Body of pancreas (tissue), 4 donors: ENCODE measurements around the gene NOVA1. TPM values are rescaled to one million over a fixed set of nuclear protein-coding genes. Genes with fewer than 3 reads are reported as not detected.

ENCODE experiments used
- ATAC-seq: fragments of 150-250 bp; one replicate; pipeline ENCODE4 v1.9.1; 2016
- DNase-seq, 4 donors: peaks; one replicate each; pipeline ENCODE4 v3.0.0-alpha.2; 2019
- H3K27ac ChIP-seq, 4 donors: fragments of 200-600 bp; sonication (generic); 1 replicate in 3 of 4; 2 replicates in 1 of 4; pipeline versions ENCODE4 v1.5.1 to v1.6.1; 2016 to 2019; ENCODE audit warnings: mild to moderate bottlenecking in 1 of 4, mixed read lengths in 1 of 4, moderate library complexity in 1 of 4
- H3K27me3 ChIP-seq, 2 donors: fragments of 200-600 bp; sonication (generic); one replicate each; pipeline ENCODE4 v1.6.0; 2016; ENCODE audit warnings: mild to moderate bottlenecking in 1 of 2
- H3K36me3 ChIP-seq, 2 donors: fragments of 200-600 bp; sonication (generic); replicated peaks in 1 of 2; 2 replicates each; pipeline ENCODE4 v1.5.1; 2016; ENCODE audit warnings: low read depth in 2 of 2; ENCODE audit not compliant: insufficient read depth in 1 of 2
- H3K4me1 ChIP-seq: fragments of 200-600 bp; sonication (generic); one replicate; pipeline ENCODE4 v1.6.0; 2016
- H3K4me3 ChIP-seq, 2 donors: fragments of 200-600 bp; sonication (generic); 1 replicate in 1 of 2; 2 replicates in 1 of 2; pipeline ENCODE4 v1.5.1; 2016 to 2019
- H3K9me3 ChIP-seq, 3 donors: fragments of 200-600 bp; sonication (generic); 1 replicate in 2 of 3; 2 replicates in 1 of 3; pipeline ENCODE4 v1.5.1; 2016
- CTCF ChIP-seq, 7 experiments: fragments of 450-650 bp in 4 of 7; fragments of 200-600 bp in 3 of 7; sonication (generic) in 3 of 7; IDR thresholded peaks; one replicate each; pipeline ENCODE4 v1.5.1; 2016 to 2019; ENCODE audit warnings: antibody characterized with exemption in 7 of 7
- POLR2A ChIP-seq, 3 donors: fragments of 450-650 bp; IDR thresholded peaks; one replicate each; pipeline ENCODE4 v1.6.1; 2016; ENCODE audit warnings: antibody characterized with exemption in 3 of 3, mild to moderate bottlenecking in 2 of 3
- WGBS, 2 donors: methylation state at CpG; one replicate each; pipeline ENCODE4 v1.1.5; 2017; 5-methylcytosine and 5-hydroxymethylcytosine counted together
- intact Hi-C: fragments of 100-400 bp; cut with DNase I; formaldehyde crosslinking; loops from one replicate; pipeline ENCODE4 v1.15.1; 2023
- total RNA-seq, 2 donors: library from RNA; depleted of rRNA; stranded (reverse); fragments of >200 nt; gene quantifications; one replicate each; pipeline ENCODE4 v1.1.0, GENCODE V29; 2016

NOVA1 gene
- total RNA-seq, 2 donors from 2014 or later, result 0.78 to 6.9 TPM

GRCh38 chr14:26605602-26606001, 7.8 kb upstream of the NOVA1 start:
- H3K27me3 ChIP-seq, result no peaks in the 10 kb centered on the region
- no peak for TF ChIP-seq POLR2A (IDR thresholded peaks at IDR 0.05)
- no peak for TF ChIP-seq CTCF (IDR thresholded peaks at IDR 0.05)
- ATAC-seq (no peak), DNase-seq (no peak)
- WGBS, 2 donors, result 64 to 66% methylated on average over 2 of the region's 2 CpGs
- no peak overlapping the region for H3K4me3 ChIP-seq
- no peaks in the 10 kb centered on the region for H3K36me3 ChIP-seq
- intact Hi-C loops, result no loop called here
- no peaks in the 10 kb centered on the region for H3K9me3 ChIP-seq
- no peak overlapping the region for H3K27ac ChIP-seq
- H3K4me1 ChIP-seq, result no peaks in the 10 kb centered on the region

- Histone ChIP-seq H3K4me3 (no peak overlapping the region), H3K36me3 (no peaks in the 10 kb centered on the region), H3K27ac (no peak overlapping the region), H3K27me3 (no peaks in the 10 kb centered on the region), H3K9me3 (no peaks in the 10 kb centered on the region), H3K4me1 (no peaks in the 10 kb centered on the region)
- DNase-seq, result no peak
- ATAC-seq, result no peak
- TF ChIP-seq POLR2A (IDR thresholded peaks at IDR 0.05) (no peak), CTCF (IDR thresholded peaks at IDR 0.05) (no peak)
- 73 to 77% methylated on average over 2 of the region's 2 CpGs for WGBS, 2 donors
- intact Hi-C loops, result no loop called here
These were observed 5.1 kb upstream of the NOVA1 start for GRCh38 chr14:26602902-26603301.

DNA sequence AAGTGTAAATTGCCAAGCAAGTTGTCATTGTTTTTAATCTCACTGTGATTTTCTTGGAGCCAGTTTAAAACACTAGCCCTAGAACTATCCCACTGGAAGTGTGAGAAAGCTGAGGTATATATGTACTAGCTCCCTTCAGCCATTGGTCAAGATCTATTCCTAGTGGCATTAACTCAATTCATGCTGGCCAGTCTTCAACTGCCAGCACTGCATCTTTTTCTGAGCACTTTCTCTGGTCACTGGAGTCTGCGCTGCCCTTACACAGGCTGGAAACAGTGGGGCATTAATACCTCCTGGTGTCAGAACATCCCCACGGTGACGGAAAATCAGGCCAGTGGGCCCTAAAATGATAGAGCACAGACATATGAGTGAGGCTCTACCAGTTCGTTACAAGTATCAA, 4.0 kb upstream of the NOVA1 start:
- Histone ChIP-seq H3K4me3 (no peak overlapping the region), H3K9me3 (no peaks in the 10 kb centered on the region), H3K36me3 (no peaks in the 10 kb centered on the region), H3K4me1 (no peaks in the 10 kb centered on the region), H3K27me3 (peaks cover 0 to under 1% of the 10 kb centered on the region in 2 donors), H3K27ac (no peak overlapping the region)
- ATAC-seq (no peak), DNase-seq (no peak)
- 57 to 72% methylated on average over 4 of the region's 4 CpGs for WGBS, 2 donors
- intact Hi-C loops, result no loop called here
- no peak for TF ChIP-seq CTCF (IDR thresholded peaks at IDR 0.05)
- no peak for TF ChIP-seq POLR2A (IDR thresholded peaks at IDR 0.05)

DNA sequence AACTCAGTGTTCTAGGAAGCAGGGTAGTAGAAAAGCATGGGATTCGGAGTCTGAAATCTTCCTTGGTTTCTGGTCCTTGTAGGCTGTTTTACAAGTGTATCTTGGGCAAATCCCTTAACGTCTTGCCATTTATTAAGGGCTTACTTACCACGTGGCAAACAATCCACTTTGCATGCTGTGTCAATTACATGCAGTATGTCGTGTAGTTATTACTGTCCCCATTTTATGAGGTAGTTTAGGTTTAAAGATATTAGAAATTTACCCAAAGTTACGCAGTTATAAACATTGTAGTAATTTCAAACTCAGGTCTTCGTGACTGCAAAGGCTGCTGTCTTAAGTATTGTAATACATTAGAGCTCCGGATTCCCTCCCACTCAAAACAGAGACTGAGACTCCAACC, 1.5 kb upstream of the NOVA1 start:
- 35 to 36% methylated on average over 7 of the region's 7 CpGs for WGBS, 2 donors
- H3K9me3 ChIP-seq, result no peaks in the 10 kb centered on the region
- no peaks in the 10 kb centered on the region for H3K36me3 ChIP-seq
- H3K4me1 ChIP-seq, result no peaks in the 10 kb centered on the region
- H3K27me3 ChIP-seq, result peaks cover 0 to 7% of the 10 kb centered on the region in 2 donors
- DNase-seq (no peak), ATAC-seq (no peak)
- intact Hi-C loops, result no loop called here
- no peak overlapping the region for H3K27ac ChIP-seq
- TF ChIP-seq CTCF (IDR thresholded peaks at IDR 0.05) (no peak), POLR2A (IDR thresholded peaks at IDR 0.05) (no peak)
- H3K4me3 ChIP-seq, result no peak overlapping the region

DNA sequence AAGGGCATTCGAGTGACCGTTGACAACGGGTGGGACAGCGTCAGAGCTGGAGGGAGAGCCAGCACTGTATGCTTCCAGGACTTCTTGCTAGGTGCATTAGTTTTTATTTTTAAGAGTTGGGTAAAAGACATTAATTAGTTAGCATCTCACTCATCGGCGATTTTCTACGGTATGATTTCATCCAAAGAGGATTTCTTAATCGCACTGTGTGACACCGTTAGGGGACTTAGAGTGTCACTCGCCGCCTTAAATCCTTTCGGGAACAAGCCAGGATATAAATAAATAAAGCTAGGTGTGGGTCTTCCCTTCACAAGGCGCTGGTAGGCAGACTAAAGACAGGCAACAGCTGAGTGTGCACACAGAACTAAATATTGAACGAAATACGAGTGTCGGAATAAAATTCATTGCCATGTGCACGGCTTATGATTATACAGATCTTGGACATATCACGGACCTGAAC, 869 bp upstream of the NOVA1 start:
- H3K4me1 ChIP-seq, result no peaks in the 10 kb centered on the region
- peaks cover 0 to 7% of the 10 kb centered on the region in 2 donors for H3K27me3 ChIP-seq
- H3K9me3 ChIP-seq, result no peaks in the 10 kb centered on the region
- ATAC-seq (peak; percentile 39), DNase-seq (peak in 2 of 4 donors; percentile 2 to 5)
- H3K36me3 ChIP-seq, result no peaks in the 10 kb centered on the region
- no peak for TF ChIP-seq CTCF (IDR thresholded peaks at IDR 0.05)
- no peak for TF ChIP-seq POLR2A (IDR thresholded peaks at IDR 0.05)
- peak overlapping the region; percentile 37 to 63 for H3K4me3 ChIP-seq
- H3K27ac ChIP-seq, result peak overlapping the region in 3 of 4 donors; percentile 43 to 73 (median 69)
- 1 to 2% methylated on average over 18 of the region's 18 CpGs for WGBS, 2 donors
- intact Hi-C loops, result no loop called here
